NCI-H748 treated with DMSO at 0.1 percent for 48 hours (cell line): ENCODE measurements around the gene WWOX.
"Not testable (repeated sequence)": the region's sequence is repeated elsewhere in the genome, so short reads cannot be mapped to it uniquely, and the experiment has no call there.

ENCODE experiments used
- DNase-seq: peaks from one replicate; lab custom pipeline; 2025; lab: John Stamatoyannopoulos, UW

Gene WWOX

GRCh38 chr16:79026117-79026516, 926.7 kb downstream of the WWOX start:
- DNase-seq = no peak

GRCh38 chr16:79036541-79036940, 937.1 kb downstream of the WWOX start:
- no peak for DNase-seq

- peak; percentile 31 for DNase-seq
Measured at GRCh38 chr16:79037521-79038373, 938.3 kb downstream of the WWOX start.

- DNase-seq = no peak
Measured at GRCh38 chr16:79041206-79041605, 941.8 kb downstream of the WWOX start.

- DNase-seq = no peak
Measured at GRCh38 chr16:79042141-79042540, 942.7 kb downstream of the WWOX start.

- no peak for DNase-seq
Measured at GRCh38 chr16:79042886-79043285, 943.4 kb downstream of the WWOX start.

GRCh38 chr16:79045191-79045590, 945.7 kb downstream of the WWOX start:
- no peak for DNase-seq

GRCh38 chr16:79047337-79047736, 947.9 kb downstream of the WWOX start:
- DNase-seq = peak; percentile 19

GRCh38 chr16:79049040-79049439, 949.6 kb downstream of the WWOX start:
- peak; percentile 66 for DNase-seq

GRCh38 chr16:79050063-79050462, 950.6 kb downstream of the WWOX start:
- DNase-seq = no peak

- no peak for DNase-seq
Measured at GRCh38 chr16:79051313-79051712, 951.9 kb downstream of the WWOX start.

- DNase-seq = not testable (repeated sequence)
Measured at GRCh38 chr16:79052198-79052597, 952.7 kb downstream of the WWOX start.

GRCh38 chr16:79053577-79053976, 954.1 kb downstream of the WWOX start:
- no peak for DNase-seq

- no peak for DNase-seq
Measured at GRCh38 chr16:79054211-79054984, 954.9 kb downstream of the WWOX start.

- no peak for DNase-seq
Measured at GRCh38 chr16:79055251-79055970, 956.0 kb downstream of the WWOX start.

GRCh38 chr16:79061181-79061580, 961.7 kb downstream of the WWOX start:
- DNase-seq = no peak

- no peak for DNase-seq
Measured at GRCh38 chr16:79062336-79062735, 962.9 kb downstream of the WWOX start.

GRCh38 chr16:79062821-79063220, 963.4 kb downstream of the WWOX start:
- DNase-seq = no peak

GRCh38 chr16:79064256-79064972, 965.0 kb downstream of the WWOX start:
- no peak for DNase-seq

- DNase-seq = no peak
Measured at GRCh38 chr16:79066561-79066960, 967.1 kb downstream of the WWOX start.

- no peak for DNase-seq
Measured at GRCh38 chr16:79067600-79067999, 968.1 kb downstream of the WWOX start.

- no peak for DNase-seq
Measured at GRCh38 chr16:79069121-79069520, 969.7 kb downstream of the WWOX start.
